ENCODE measurements around the gene HOMER3.
A peak's percentile ranks its signal among the peaks of the same experiment; 100 is the strongest.

Gene HOMER3

DNA sequence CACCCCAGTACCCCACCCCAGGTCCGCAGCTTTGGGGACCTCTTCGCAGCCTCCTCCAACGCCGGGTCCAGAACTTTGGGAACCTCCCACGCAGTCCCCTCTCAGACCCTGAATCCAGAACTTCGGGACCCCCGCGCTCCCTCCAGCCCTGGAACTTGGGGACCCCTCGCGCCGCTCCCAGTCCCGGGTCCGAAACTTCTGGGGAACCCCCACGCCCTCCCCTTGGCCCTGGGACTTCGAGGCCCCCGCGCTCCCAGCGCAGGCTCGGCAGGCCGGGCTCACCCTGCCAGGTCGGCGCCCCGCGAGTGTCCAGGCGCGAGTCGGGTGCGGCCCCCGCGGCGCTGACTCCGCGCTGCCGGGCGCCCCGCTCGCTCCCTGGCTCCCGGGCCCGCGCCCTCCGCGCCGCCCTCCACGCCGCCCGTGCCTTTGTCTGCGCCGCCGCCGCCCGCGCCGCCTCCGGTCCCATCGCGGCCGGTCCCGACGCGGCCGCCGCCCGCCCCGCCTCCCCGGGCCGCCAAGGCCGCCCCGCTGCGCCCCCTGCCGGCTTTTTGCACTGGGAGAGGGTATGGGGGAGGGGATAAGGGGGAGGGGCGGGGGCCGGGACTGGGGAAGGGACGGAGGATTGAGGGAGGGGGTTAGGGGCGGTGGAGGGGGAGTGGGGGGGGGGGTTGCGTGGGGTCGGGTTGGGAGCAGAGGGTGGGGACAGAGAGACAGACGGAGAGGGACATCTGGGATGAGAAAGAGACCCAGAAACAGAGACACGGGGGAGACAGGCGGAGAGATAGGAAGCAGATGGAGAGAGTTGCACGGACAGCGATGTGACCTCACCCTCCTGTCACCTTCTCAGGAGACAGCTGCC lies at the start of gene HOMER3:
Gene HOMER3 (minus strand): TSS at position 449 of the 859 bp plus-strand sequence. CDS start 2,235 bp downstream, outside the sequence.
- peak within 1 kb of the TSS; percentile 34 for H3K27ac Mint-ChIP-seq

GRCh38 chr19:18990128-18990708 lies 49.2 kb upstream of the HOMER3 start:
- H3K27me3 Mint-ChIP-seq = peaks cover 4% of the 10 kb centered on the region
- no peaks in the 10 kb centered on the region for H3K4me1 Mint-ChIP-seq (ENCODE audit: low read depth)
- H3K36me3 Mint-ChIP-seq = no peaks in the 10 kb centered on the region
- H3K9me3 Mint-ChIP-seq (ENCODE audit: low read depth) = no peaks in the 10 kb centered on the region
- no peak overlapping the region for H3K27ac Mint-ChIP-seq
- no peak overlapping the region for H3K4me3 Mint-ChIP-seq

More for the DNA sequence above, at the start of gene HOMER3:
- H3K4me1 Mint-ChIP-seq (ENCODE audit: low read depth) = peaks cover 7% of the 10 kb centered on the region
- H3K9me3 Mint-ChIP-seq (ENCODE audit: low read depth) = no peaks in the 10 kb centered on the region
- H3K36me3 Mint-ChIP-seq = no peaks in the 10 kb centered on the region
- peak within 1 kb of the TSS; percentile 67 for H3K4me3 Mint-ChIP-seq
- H3K27me3 Mint-ChIP-seq = peaks cover 10% of the 10 kb centered on the region

- Mint-ChIP-seq H3K36me3 (no peaks in the 10 kb centered on the region), H3K4me1 (ENCODE audit: low read depth) (no peaks in the 10 kb centered on the region), H3K9me3 (ENCODE audit: low read depth) (no peaks in the 10 kb centered on the region), H3K27me3 (peaks cover 4% of the 10 kb centered on the region), H3K27ac (no peak overlapping the region), H3K4me3 (no peak overlapping the region)
Observed at GRCh38 chr19:18989316-18989715, 48.3 kb upstream of the HOMER3 start.

DNA sequence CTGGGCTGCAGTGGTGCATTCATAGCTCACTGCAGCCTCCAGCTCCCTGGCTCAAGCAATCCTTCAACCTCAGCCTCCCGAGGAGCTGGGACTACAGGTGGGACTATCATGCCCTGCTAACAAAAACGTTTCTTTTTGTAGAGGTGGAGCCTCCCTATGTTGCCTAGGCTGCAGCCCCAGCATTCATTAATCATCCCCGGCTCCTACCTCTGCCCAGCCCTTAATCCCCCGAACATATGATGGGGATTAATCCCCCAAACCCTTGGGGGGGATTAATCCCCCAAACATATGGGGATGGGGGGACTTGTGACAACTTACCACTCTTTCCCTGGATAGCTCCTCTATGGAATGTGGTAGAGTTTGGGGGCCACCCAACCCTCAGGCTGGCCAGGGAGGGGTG lies 46.4 kb upstream of the HOMER3 start:
- Mint-ChIP-seq H3K9me3 (ENCODE audit: low read depth) (no peaks in the 10 kb centered on the region), H3K36me3 (no peaks in the 10 kb centered on the region), H3K27ac (no peak overlapping the region), H3K4me1 (ENCODE audit: low read depth) (no peaks in the 10 kb centered on the region), H3K27me3 (peaks cover 4% of the 10 kb centered on the region), H3K4me3 (no peak overlapping the region)

- Mint-ChIP-seq H3K36me3 (no peaks in the 10 kb centered on the region), H3K4me3 (no peak overlapping the region), H3K27me3 (peaks cover 5% of the 10 kb centered on the region), H3K4me1 (ENCODE audit: low read depth) (no peaks in the 10 kb centered on the region), H3K27ac (no peak overlapping the region), H3K9me3 (ENCODE audit: low read depth) (no peaks in the 10 kb centered on the region)
Observed at GRCh38 chr19:18985257-18985656, 44.2 kb upstream of the HOMER3 start.

GRCh38 chr19:18984251-18984650 lies 43.2 kb upstream of the HOMER3 start:
- H3K27me3 Mint-ChIP-seq = peaks cover 7% of the 10 kb centered on the region
- H3K4me3 Mint-ChIP-seq = no peak overlapping the region
- no peak overlapping the region for H3K27ac Mint-ChIP-seq
- no peaks in the 10 kb centered on the region for H3K9me3 Mint-ChIP-seq (ENCODE audit: low read depth)
- H3K4me1 Mint-ChIP-seq (ENCODE audit: low read depth) = no peaks in the 10 kb centered on the region
- H3K36me3 Mint-ChIP-seq = no peaks in the 10 kb centered on the region

DNA sequence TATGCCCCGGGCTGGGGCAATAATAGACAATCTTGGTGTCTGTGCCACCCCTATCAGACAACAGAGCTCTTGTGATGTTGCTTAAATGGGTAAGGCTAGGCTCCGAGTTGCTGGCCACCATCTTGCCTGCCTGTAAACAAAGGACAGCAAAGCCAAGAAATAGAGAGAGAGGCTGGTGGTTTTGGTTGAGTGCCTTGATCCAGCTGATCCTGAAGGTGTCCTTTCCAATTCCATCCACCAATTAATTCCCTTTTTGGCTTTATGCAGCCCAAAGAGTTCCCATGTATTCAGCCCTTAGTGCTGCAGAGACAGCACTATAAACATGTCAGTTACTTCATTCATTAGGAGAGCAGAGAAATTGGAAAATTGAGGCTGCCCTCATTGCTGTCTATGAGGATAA lies 41.7 kb upstream of the HOMER3 start:
- Mint-ChIP-seq H3K36me3 (no peaks in the 10 kb centered on the region), H3K9me3 (ENCODE audit: low read depth) (no peaks in the 10 kb centered on the region), H3K4me3 (no peak overlapping the region), H3K27ac (no peak overlapping the region), H3K4me1 (ENCODE audit: low read depth) (no peaks in the 10 kb centered on the region), H3K27me3 (peaks cover 7% of the 10 kb centered on the region)

GRCh38 chr19:18980432-18981020 lies 39.5 kb upstream of the HOMER3 start:
- Mint-ChIP-seq H3K27me3 (peaks cover 3% of the 10 kb centered on the region), H3K36me3 (no peaks in the 10 kb centered on the region)

GRCh38 chr19:18978616-18979015 lies 37.6 kb upstream of the HOMER3 start:
- Mint-ChIP-seq H3K27me3 (peaks cover 3% of the 10 kb centered on the region), H3K36me3 (no peaks in the 10 kb centered on the region), H3K4me3 (no peak overlapping the region), H3K27ac (no peak overlapping the region), H3K9me3 (ENCODE audit: low read depth) (no peaks in the 10 kb centered on the region), H3K4me1 (ENCODE audit: low read depth) (no peaks in the 10 kb centered on the region)

More at GRCh38 chr19:18980432-18981020, 39.5 kb upstream of the HOMER3 start:
- Mint-ChIP-seq H3K4me1 (ENCODE audit: low read depth) (no peaks in the 10 kb centered on the region), H3K27ac (no peak overlapping the region), H3K4me3 (no peak overlapping the region), H3K9me3 (ENCODE audit: low read depth) (no peaks in the 10 kb centered on the region)

DNA sequence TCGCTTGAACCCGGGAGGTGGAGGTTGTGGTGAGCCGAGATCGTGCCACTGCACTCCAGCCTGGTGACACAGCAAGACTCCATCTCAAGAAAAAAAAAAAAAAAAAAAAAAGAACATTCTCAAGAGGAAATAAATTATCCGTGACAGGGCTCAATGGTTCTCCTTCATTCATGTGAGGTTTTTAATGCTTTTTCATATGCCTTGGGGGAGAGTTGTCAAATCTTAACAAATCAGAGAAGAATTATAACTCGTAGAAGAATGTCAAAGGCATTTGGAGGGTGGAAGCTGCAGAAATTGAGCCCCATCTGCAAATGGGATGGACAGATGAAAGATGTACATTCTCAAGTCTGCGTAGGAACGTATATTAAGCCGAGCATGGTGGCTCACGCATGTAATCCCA lies 34.9 kb upstream of the HOMER3 start:
- peaks cover 2% of the 10 kb centered on the region for H3K27me3 Mint-ChIP-seq
- no peaks in the 10 kb centered on the region for H3K4me1 Mint-ChIP-seq (ENCODE audit: low read depth)
- no peak overlapping the region for H3K27ac Mint-ChIP-seq
- H3K9me3 Mint-ChIP-seq (ENCODE audit: low read depth) = no peaks in the 10 kb centered on the region
- no peak overlapping the region for H3K4me3 Mint-ChIP-seq
- H3K36me3 Mint-ChIP-seq = no peaks in the 10 kb centered on the region

GRCh38 chr19:18975011-18975410 lies 34.0 kb upstream of the HOMER3 start:
- Mint-ChIP-seq H3K9me3 (ENCODE audit: low read depth) (no peaks in the 10 kb centered on the region), H3K27me3 (peaks cover 3% of the 10 kb centered on the region), H3K27ac (no peak overlapping the region), H3K4me3 (no peak overlapping the region), H3K36me3 (no peaks in the 10 kb centered on the region), H3K4me1 (ENCODE audit: low read depth) (no peaks in the 10 kb centered on the region)

GRCh38 chr19:18972851-18973250 lies 31.8 kb upstream of the HOMER3 start:
- Mint-ChIP-seq H3K27me3 (peaks cover 3% of the 10 kb centered on the region), H3K9me3 (ENCODE audit: low read depth) (no peaks in the 10 kb centered on the region), H3K4me3 (no peak overlapping the region), H3K27ac (no peak overlapping the region), H3K36me3 (no peaks in the 10 kb centered on the region), H3K4me1 (ENCODE audit: low read depth) (no peaks in the 10 kb centered on the region)

DNA sequence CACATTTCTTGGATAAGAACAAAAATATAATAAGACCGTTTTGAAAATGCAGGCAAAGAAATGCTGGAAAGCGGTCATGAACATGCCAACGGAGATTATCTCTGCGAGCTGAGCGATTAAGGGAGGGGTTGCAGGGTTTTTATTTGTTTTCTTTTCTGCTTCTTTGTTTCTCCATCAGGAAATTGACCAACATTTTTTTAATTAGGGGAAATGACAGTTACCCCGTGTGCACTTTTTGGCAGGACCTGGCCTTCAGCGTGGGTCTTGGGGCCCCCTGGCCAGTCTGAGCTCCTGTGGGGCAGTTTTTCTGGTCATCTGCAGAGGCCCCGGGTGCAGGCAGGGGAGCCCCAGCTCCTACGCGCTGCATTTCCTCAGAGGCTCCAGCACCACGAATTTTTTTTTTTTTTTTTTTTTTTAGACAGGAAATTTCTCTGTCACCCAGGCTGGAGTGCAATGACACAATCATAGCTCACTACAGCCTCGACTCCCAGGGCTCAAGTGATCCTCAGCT lies 31.3 kb upstream of the HOMER3 start:
- no peaks in the 10 kb centered on the region for H3K4me1 Mint-ChIP-seq (ENCODE audit: low read depth)

DNA sequence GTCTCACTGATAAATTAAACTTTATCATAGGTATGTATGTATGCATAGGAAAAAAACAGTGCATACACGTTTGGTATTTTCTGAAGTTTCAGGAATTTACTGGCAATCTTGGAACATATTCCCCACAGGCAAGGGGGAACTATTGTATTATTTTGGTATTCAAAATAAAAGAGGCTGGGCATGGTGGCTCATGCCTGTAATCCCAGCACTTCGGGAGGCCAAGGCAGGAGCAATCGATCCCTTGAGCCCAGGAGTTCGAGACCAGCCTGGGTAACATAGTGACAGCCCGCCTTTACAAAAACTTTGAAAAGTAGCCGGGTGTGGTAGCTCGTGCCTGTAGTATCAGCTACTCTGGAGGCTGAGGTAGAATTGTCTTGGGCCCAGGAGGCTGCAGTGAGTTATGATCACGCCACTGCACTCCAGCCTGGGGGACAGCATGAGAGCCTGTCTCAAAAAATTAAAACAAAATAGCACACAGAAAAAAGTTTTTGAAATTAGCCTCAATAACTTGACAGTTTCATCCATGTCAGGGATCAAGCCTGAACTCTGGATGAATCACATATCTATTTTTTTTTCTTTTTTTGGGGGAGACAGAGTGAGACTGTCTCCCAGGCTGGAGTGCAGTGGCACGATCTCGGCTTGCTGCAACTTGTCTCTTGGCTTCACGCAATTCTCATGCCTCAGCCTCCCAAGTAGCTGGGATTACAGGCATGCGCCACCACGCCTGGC lies 29.1 kb upstream of the HOMER3 start:
- Mint-ChIP-seq H3K4me1 (ENCODE audit: low read depth) (no peaks in the 10 kb centered on the region), H3K36me3 (no peaks in the 10 kb centered on the region), H3K9me3 (ENCODE audit: low read depth) (no peaks in the 10 kb centered on the region), H3K27ac (no peak overlapping the region), H3K4me3 (no peak overlapping the region), H3K27me3 (peaks cover 3% of the 10 kb centered on the region)

More for the DNA sequence above, 31.3 kb upstream of the HOMER3 start:
- peaks cover 3% of the 10 kb centered on the region for H3K27me3 Mint-ChIP-seq
- H3K36me3 Mint-ChIP-seq = no peaks in the 10 kb centered on the region
- H3K27ac Mint-ChIP-seq = no peak overlapping the region
- H3K4me3 Mint-ChIP-seq = no peak overlapping the region
- no peaks in the 10 kb centered on the region for H3K9me3 Mint-ChIP-seq (ENCODE audit: low read depth)

Data from activated naive CD8-positive, alpha-beta T cell (primary cell).